ENCODE measurements around the gene BMERB1.
"Not testable (repeated sequence)": the region's sequence is repeated elsewhere in the genome, so short reads cannot be mapped to it uniquely, and the experiment has no call there.

The BMERB1 gene

GRCh38 chr16:15434425-15435215 is at the start of gene BMERB1:
TSS of gene BMERB1 (plus strand) at chr16:15434588. CDS start at chr16:15434654, 66 bp downstream.
- no peaks in the 10 kb centered on the region for H3K36me3 Mint-ChIP-seq
- DNase-seq (ENCODE audit: low spot score in 2 of 2) (peak; percentile 29 to 49), ATAC-seq (ENCODE audit: low read depth) (peak; percentile 88)
- H3K4me1 Mint-ChIP-seq: peaks cover 12% of the 10 kb centered on the region
- no peaks in the 10 kb centered on the region for H3K9me3 Mint-ChIP-seq
- peaks cover 4% of the 10 kb centered on the region for H3K27me3 Mint-ChIP-seq
- peak within 1 kb of the TSS; percentile 13 for H3K27ac Mint-ChIP-seq
- H3K4me3 Mint-ChIP-seq: peak within 1 kb of the TSS; percentile 87

- not testable (repeated sequence) for H3K36me3 Mint-ChIP-seq; H3K27me3 Mint-ChIP-seq; H3K27ac Mint-ChIP-seq; H3K9me3 Mint-ChIP-seq; ATAC-seq (ENCODE audit: low read depth); DNase-seq (ENCODE audit: low spot score in 2 of 2); H3K4me3 Mint-ChIP-seq; H3K4me1 Mint-ChIP-seq
These were observed 46.3 kb upstream of the BMERB1 start for GRCh38 chr16:15388060-15388459.

GRCh38 chr16:15389916-15390315 is 44.5 kb upstream of the BMERB1 start:
- not testable (repeated sequence) for H3K4me3 Mint-ChIP-seq; ATAC-seq (ENCODE audit: low read depth); DNase-seq (ENCODE audit: low spot score in 2 of 2); H3K36me3 Mint-ChIP-seq; H3K27ac Mint-ChIP-seq; H3K9me3 Mint-ChIP-seq; H3K4me1 Mint-ChIP-seq; H3K27me3 Mint-ChIP-seq

GRCh38 chr16:15393025-15393424 is 41.4 kb upstream of the BMERB1 start:
- H3K4me3 Mint-ChIP-seq; H3K27ac Mint-ChIP-seq; ATAC-seq (ENCODE audit: low read depth); H3K36me3 Mint-ChIP-seq; H3K9me3 Mint-ChIP-seq; DNase-seq (ENCODE audit: low spot score in 2 of 2); H3K4me1 Mint-ChIP-seq; H3K27me3 Mint-ChIP-seq: not testable (repeated sequence)

GRCh38 chr16:15395631-15396508 is 38.5 kb upstream of the BMERB1 start, which contains the start of gene MPV17L:
TSS of gene MPV17L (plus strand) at chr16:15395754. CDS start at chr16:15395898, 144 bp downstream.
- not testable (repeated sequence) for H3K9me3 Mint-ChIP-seq; H3K4me1 Mint-ChIP-seq; H3K27me3 Mint-ChIP-seq; H3K27ac Mint-ChIP-seq; DNase-seq (ENCODE audit: low spot score in 2 of 2); H3K36me3 Mint-ChIP-seq
- ATAC-seq (ENCODE audit: low read depth): peak; percentile 76
- H3K4me3 Mint-ChIP-seq: peak within 1 kb of the TSS; percentile 70

GRCh38 chr16:15396509-15396829 is 37.9 kb upstream of the BMERB1 start:
- not testable (repeated sequence) for DNase-seq (ENCODE audit: low spot score in 2 of 2); H3K4me1 Mint-ChIP-seq; ATAC-seq (ENCODE audit: low read depth); H3K36me3 Mint-ChIP-seq; H3K27me3 Mint-ChIP-seq; H3K9me3 Mint-ChIP-seq; H3K27ac Mint-ChIP-seq
- peak overlapping the region; percentile 61 for H3K4me3 Mint-ChIP-seq

- no peak overlapping the region for H3K4me3 Mint-ChIP-seq
- H3K27me3 Mint-ChIP-seq: peaks cover 5% of the 10 kb centered on the region
- no peak for ATAC-seq (ENCODE audit: low read depth)
- H3K36me3 Mint-ChIP-seq: no peaks in the 10 kb centered on the region
- no peak for DNase-seq (ENCODE audit: low spot score in 2 of 2)
- no peak overlapping the region for H3K27ac Mint-ChIP-seq
- peaks cover 2% of the 10 kb centered on the region for H3K4me1 Mint-ChIP-seq
- H3K9me3 Mint-ChIP-seq: no peaks in the 10 kb centered on the region
These were observed 37.3 kb upstream of the BMERB1 start for GRCh38 chr16:15396948-15397594.

- Mint-ChIP-seq H3K9me3 (no peaks in the 10 kb centered on the region), H3K4me3 (no peak overlapping the region), H3K36me3 (no peaks in the 10 kb centered on the region), H3K4me1 (peaks cover 6% of the 10 kb centered on the region), H3K27me3 (peaks cover 3% of the 10 kb centered on the region), H3K27ac (no peak overlapping the region)
- ATAC-seq (ENCODE audit: low read depth) (no peak), DNase-seq (ENCODE audit: low spot score in 2 of 2) (no peak)
These were observed 35.6 kb upstream of the BMERB1 start for GRCh38 chr16:15398618-15399316.

- peaks cover 3% of the 10 kb centered on the region for H3K27me3 Mint-ChIP-seq
- ATAC-seq (ENCODE audit: low read depth): no peak
These were observed 35.1 kb upstream of the BMERB1 start for GRCh38 chr16:15399317-15399716.

GRCh38 chr16:15400314-15400713 is 34.1 kb upstream of the BMERB1 start:
- H3K4me1 Mint-ChIP-seq: peaks cover 11% of the 10 kb centered on the region
- not testable (repeated sequence) for H3K36me3 Mint-ChIP-seq; ATAC-seq (ENCODE audit: low read depth); H3K27ac Mint-ChIP-seq; H3K27me3 Mint-ChIP-seq; DNase-seq (ENCODE audit: low spot score in 2 of 2); H3K9me3 Mint-ChIP-seq; H3K4me3 Mint-ChIP-seq

More at GRCh38 chr16:15399317-15399716, 35.1 kb upstream of the BMERB1 start:
- no peaks in the 10 kb centered on the region for H3K36me3 Mint-ChIP-seq
- H3K4me1 Mint-ChIP-seq: peaks cover 10% of the 10 kb centered on the region
- no peak for DNase-seq (ENCODE audit: low spot score in 2 of 2)
- H3K4me3 Mint-ChIP-seq: no peak overlapping the region
- no peaks in the 10 kb centered on the region for H3K9me3 Mint-ChIP-seq
- no peak overlapping the region for H3K27ac Mint-ChIP-seq

GRCh38 chr16:15401972-15402371 is 32.4 kb upstream of the BMERB1 start:
- ATAC-seq (ENCODE audit: low read depth): no peak
- H3K36me3 Mint-ChIP-seq: no peaks in the 10 kb centered on the region

GRCh38 chr16:15403392-15403995 is 30.9 kb upstream of the BMERB1 start:
- H3K27ac Mint-ChIP-seq: peak overlapping the region; percentile 70
- peaks cover 11% of the 10 kb centered on the region for H3K4me1 Mint-ChIP-seq
- ATAC-seq (ENCODE audit: low read depth) (peak; percentile 50), DNase-seq (ENCODE audit: low spot score in 2 of 2) (no peak)
- no peaks in the 10 kb centered on the region for H3K27me3 Mint-ChIP-seq
- peak overlapping the region; percentile 70 for H3K4me3 Mint-ChIP-seq
- H3K36me3 Mint-ChIP-seq: no peaks in the 10 kb centered on the region
- H3K9me3 Mint-ChIP-seq: no peaks in the 10 kb centered on the region

More at GRCh38 chr16:15401972-15402371, 32.4 kb upstream of the BMERB1 start:
- Mint-ChIP-seq H3K9me3 (no peaks in the 10 kb centered on the region), H3K4me3 (no peak overlapping the region), H3K27ac (no peak overlapping the region), H3K27me3 (no peaks in the 10 kb centered on the region), H3K4me1 (peaks cover 11% of the 10 kb centered on the region)
- no peak for DNase-seq (ENCODE audit: low spot score in 2 of 2)

GRCh38 chr16:15404091-15404490 is 30.3 kb upstream of the BMERB1 start:
- ATAC-seq (ENCODE audit: low read depth); H3K4me3 Mint-ChIP-seq; H3K27me3 Mint-ChIP-seq; H3K36me3 Mint-ChIP-seq; H3K9me3 Mint-ChIP-seq; DNase-seq (ENCODE audit: low spot score in 2 of 2): not testable (repeated sequence)
- Mint-ChIP-seq H3K27ac (peak overlapping the region; percentile 70), H3K4me1 (peaks cover 11% of the 10 kb centered on the region)
